ENCODE data around the gene SLC36A1.
"Not testable (repeated sequence)": the region's sequence is repeated elsewhere in the genome, so short reads cannot be mapped to it uniquely, and the experiment has no call there.

Gene SLC36A1

GRCh38 chr5:151493665-151494064, 46.3 kb downstream of the SLC36A1 start:
- Histone ChIP-seq H3K27me3 (ENCODE audit: control insufficient read depth, insufficient read depth, low read length) (no peaks in the 10 kb centered on the region), H3K9ac (ENCODE audit: low read length) (no peak overlapping the region), H3K9me3 (ENCODE audit: control insufficient read depth, low read depth, low read length) (no peaks in the 10 kb centered on the region), H3K4me1 (ENCODE audit: control insufficient read depth, low read depth, low read length) (no peaks in the 10 kb centered on the region), H3K36me3 (ENCODE audit: control insufficient read depth, low read depth, low read length) (no peaks in the 10 kb centered on the region), H3K4me3 (ENCODE audit: low read length) (no peak overlapping the region), H3K27ac (ENCODE audit: low read length) (no peak overlapping the region)

GRCh38 chr5:151495320-151495719, 47.9 kb downstream of the SLC36A1 start:
- Histone ChIP-seq H3K9me3 (ENCODE audit: control insufficient read depth, low read depth, low read length) (no peaks in the 10 kb centered on the region), H3K36me3 (ENCODE audit: control insufficient read depth, low read depth, low read length) (no peaks in the 10 kb centered on the region), H3K9ac (ENCODE audit: low read length) (no peak overlapping the region), H3K27me3 (ENCODE audit: control insufficient read depth, insufficient read depth, low read length) (no peaks in the 10 kb centered on the region), H3K27ac (ENCODE audit: low read length) (no peak overlapping the region), H3K4me3 (ENCODE audit: low read length) (no peak overlapping the region), H3K4me1 (ENCODE audit: control insufficient read depth, low read depth, low read length) (no peaks in the 10 kb centered on the region)

GRCh38 chr5:151496041-151496484, 48.7 kb downstream of the SLC36A1 start:
- no peaks in the 10 kb centered on the region for H3K4me1 ChIP-seq (ENCODE audit: control insufficient read depth, low read depth, low read length)
- no peaks in the 10 kb centered on the region for H3K36me3 ChIP-seq (ENCODE audit: control insufficient read depth, low read depth, low read length)
- no peak overlapping the region for H3K9ac ChIP-seq (ENCODE audit: low read length)
- no peaks in the 10 kb centered on the region for H3K9me3 ChIP-seq (ENCODE audit: control insufficient read depth, low read depth, low read length)
- no peak overlapping the region for H3K27ac ChIP-seq (ENCODE audit: low read length)
- peak overlapping the region; percentile 12 for H3K4me3 ChIP-seq (ENCODE audit: low read length)
- H3K27me3 ChIP-seq (ENCODE audit: control insufficient read depth, insufficient read depth, low read length): no peaks in the 10 kb centered on the region

- no peak overlapping the region for H3K27ac ChIP-seq (ENCODE audit: low read length)
- no peaks in the 10 kb centered on the region for H3K4me1 ChIP-seq (ENCODE audit: control insufficient read depth, low read depth, low read length)
- H3K4me3 ChIP-seq (ENCODE audit: low read length): no peak overlapping the region
- no peaks in the 10 kb centered on the region for H3K9me3 ChIP-seq (ENCODE audit: control insufficient read depth, low read depth, low read length)
- H3K9ac ChIP-seq (ENCODE audit: low read length): no peak overlapping the region
- no peaks in the 10 kb centered on the region for H3K36me3 ChIP-seq (ENCODE audit: control insufficient read depth, low read depth, low read length)
- no peaks in the 10 kb centered on the region for H3K27me3 ChIP-seq (ENCODE audit: control insufficient read depth, insufficient read depth, low read length)
Measured at GRCh38 chr5:151497391-151498002, 50.1 kb downstream of the SLC36A1 start.

- Histone ChIP-seq H3K9ac (ENCODE audit: low read length) (no peak overlapping the region), H3K27ac (ENCODE audit: low read length) (no peak overlapping the region)
Measured at GRCh38 chr5:151498395-151499155, 51.2 kb downstream of the SLC36A1 start.

GRCh38 chr5:151499501-151500035, 52.2 kb downstream of the SLC36A1 start:
- Histone ChIP-seq H3K9me3 (ENCODE audit: control insufficient read depth, low read depth, low read length) (no peaks in the 10 kb centered on the region), H3K4me3 (ENCODE audit: low read length) (no peak overlapping the region), H3K27me3 (ENCODE audit: control insufficient read depth, insufficient read depth, low read length) (no peaks in the 10 kb centered on the region), H3K27ac (ENCODE audit: low read length) (no peak overlapping the region), H3K4me1 (ENCODE audit: control insufficient read depth, low read depth, low read length) (no peaks in the 10 kb centered on the region), H3K36me3 (ENCODE audit: control insufficient read depth, low read depth, low read length) (no peaks in the 10 kb centered on the region), H3K9ac (ENCODE audit: low read length) (no peak overlapping the region)

More at GRCh38 chr5:151498395-151499155, 51.2 kb downstream of the SLC36A1 start:
- H3K36me3 ChIP-seq (ENCODE audit: control insufficient read depth, low read depth, low read length): no peaks in the 10 kb centered on the region
- H3K4me1 ChIP-seq (ENCODE audit: control insufficient read depth, low read depth, low read length): no peaks in the 10 kb centered on the region
- no peak overlapping the region for H3K4me3 ChIP-seq (ENCODE audit: low read length)
- no peaks in the 10 kb centered on the region for H3K27me3 ChIP-seq (ENCODE audit: control insufficient read depth, insufficient read depth, low read length)
- H3K9me3 ChIP-seq (ENCODE audit: control insufficient read depth, low read depth, low read length): no peaks in the 10 kb centered on the region

- Histone ChIP-seq H3K9ac (ENCODE audit: low read length) (no peak overlapping the region), H3K36me3 (ENCODE audit: control insufficient read depth, low read depth, low read length) (no peaks in the 10 kb centered on the region), H3K27me3 (ENCODE audit: control insufficient read depth, insufficient read depth, low read length) (no peaks in the 10 kb centered on the region), H3K9me3 (ENCODE audit: control insufficient read depth, low read depth, low read length) (no peaks in the 10 kb centered on the region), H3K27ac (ENCODE audit: low read length) (no peak overlapping the region), H3K4me1 (ENCODE audit: control insufficient read depth, low read depth, low read length) (no peaks in the 10 kb centered on the region), H3K4me3 (ENCODE audit: low read length) (no peak overlapping the region)
Measured at GRCh38 chr5:151504006-151504405, 56.6 kb downstream of the SLC36A1 start.

- not testable (repeated sequence) for H3K4me1 ChIP-seq (ENCODE audit: control insufficient read depth, low read depth, low read length); H3K9ac ChIP-seq (ENCODE audit: low read length); H3K36me3 ChIP-seq (ENCODE audit: control insufficient read depth, low read depth, low read length); H3K4me3 ChIP-seq (ENCODE audit: low read length); H3K27ac ChIP-seq (ENCODE audit: low read length); H3K27me3 ChIP-seq (ENCODE audit: control insufficient read depth, insufficient read depth, low read length); H3K9me3 ChIP-seq (ENCODE audit: control insufficient read depth, low read depth, low read length)
Measured at GRCh38 chr5:151508308-151508707, 60.9 kb downstream of the SLC36A1 start.

GRCh38 chr5:151509231-151509630, 61.8 kb downstream of the SLC36A1 start:
- no peaks in the 10 kb centered on the region for H3K36me3 ChIP-seq (ENCODE audit: control insufficient read depth, low read depth, low read length)
- no peak overlapping the region for H3K27ac ChIP-seq (ENCODE audit: low read length)
- H3K9me3 ChIP-seq (ENCODE audit: control insufficient read depth, low read depth, low read length): no peaks in the 10 kb centered on the region
- no peaks in the 10 kb centered on the region for H3K4me1 ChIP-seq (ENCODE audit: control insufficient read depth, low read depth, low read length)
- H3K9ac ChIP-seq (ENCODE audit: low read length): no peak overlapping the region
- no peak overlapping the region for H3K4me3 ChIP-seq (ENCODE audit: low read length)
- no peaks in the 10 kb centered on the region for H3K27me3 ChIP-seq (ENCODE audit: control insufficient read depth, insufficient read depth, low read length)

- H3K9ac ChIP-seq (ENCODE audit: low read length): no peak overlapping the region
- H3K4me3 ChIP-seq (ENCODE audit: low read length): no peak overlapping the region
- no peaks in the 10 kb centered on the region for H3K36me3 ChIP-seq (ENCODE audit: control insufficient read depth, low read depth, low read length)
- H3K4me1 ChIP-seq (ENCODE audit: control insufficient read depth, low read depth, low read length): no peaks in the 10 kb centered on the region
- no peaks in the 10 kb centered on the region for H3K27me3 ChIP-seq (ENCODE audit: control insufficient read depth, insufficient read depth, low read length)
- H3K9me3 ChIP-seq (ENCODE audit: control insufficient read depth, low read depth, low read length): no peaks in the 10 kb centered on the region
- H3K27ac ChIP-seq (ENCODE audit: low read length): no peak overlapping the region
Measured at GRCh38 chr5:151509836-151510235, 62.4 kb downstream of the SLC36A1 start.

GRCh38 chr5:151517122-151517920, 69.9 kb downstream of the SLC36A1 start:
- Histone ChIP-seq H3K9me3 (ENCODE audit: control insufficient read depth, low read depth, low read length) (no peaks in the 10 kb centered on the region), H3K36me3 (ENCODE audit: control insufficient read depth, low read depth, low read length) (no peaks in the 10 kb centered on the region), H3K9ac (ENCODE audit: low read length) (no peak overlapping the region), H3K4me3 (ENCODE audit: low read length) (no peak overlapping the region), H3K27me3 (ENCODE audit: control insufficient read depth, insufficient read depth, low read length) (no peaks in the 10 kb centered on the region), H3K27ac (ENCODE audit: low read length) (no peak overlapping the region), H3K4me1 (ENCODE audit: control insufficient read depth, low read depth, low read length) (no peaks in the 10 kb centered on the region)
